SK-N-SH (cell line): ENCODE results near the gene HAPLN2. TPM values are rescaled to one million over a fixed set of nuclear protein-coding genes. Genes with fewer than 3 reads are reported as not detected.

Experiments
- CTCF ChIA-PET: fragments of 300-600, 350-600 bp; formaldehyde crosslinking; extraction: SDS; loops from one replicate; lab custom pipeline; 2021; lab: Yijun Ruan, JAX
- POLR2A ChIA-PET: fragments of 350-600 bp; sonication (Branson Sonifier 250); formaldehyde crosslinking; extraction: SDS; loops from one replicate; lab custom pipeline; 2020; ENCODE audit warnings: antibody characterized with exemption, inconsistent platforms; lab: Yijun Ruan, JAX
- DNase-seq: peaks from one replicate; pipeline ENCODE4 v3.0.0; 2012
- H2AFZ ChIP-seq: fragments of 200-600 bp; sonication (generic); 2 replicates; pipeline ENCODE4 v1.8.1; 2016; ENCODE audit warnings: antibody characterized with exemption, mild to moderate bottlenecking, low read depth
- H3F3A ChIP-seq: fragments of 200-600 bp; sonication (generic); replicated peaks from 2 replicates; pipeline ENCODE3; 2016; ENCODE audit warnings: antibody characterized with exemption, mild to moderate bottlenecking; ENCODE audit not compliant: insufficient read depth
- H3K27ac ChIP-seq, 2 experiments: fragments of 200-500 bp in 1 of 2; fragments of 200-600 bp in 1 of 2; sonication (Bioruptor generic) in 1 of 2; sonication (generic), shearing (Covaris generic) in 1 of 2; 2 replicates each; pipeline versions ENCODE4 v1.5.1 to v1.6.1; 2014 to 2016; ENCODE audit warnings: low read depth in 2 of 2, inconsistent platforms in 1 of 2, low read length in 1 of 2, mild to moderate bottlenecking in 1 of 2, mixed read lengths in 1 of 2
- H3K27me3 ChIP-seq: fragments of 200-600 bp; sonication (generic), shearing (Covaris generic); 2 replicates; pipeline ENCODE4 v1.6.1; 2016; ENCODE audit warnings: mixed run types; ENCODE audit not compliant: insufficient read depth
- H3K36me3 ChIP-seq, 2 experiments: fragments of 200-500 bp in 1 of 2; fragments of 200-600 bp in 1 of 2; sonication (Bioruptor generic) in 1 of 2; sonication (generic) in 1 of 2; replicated peaks in 1 of 2; 2 replicates each; pipeline versions ENCODE3 to v1.5.1; 2014 to 2016; ENCODE audit warnings: low read length in 1 of 2, mild to moderate bottlenecking in 1 of 2; ENCODE audit not compliant: insufficient read depth in 2 of 2, control insufficient read depth in 1 of 2
- H3K4me1 ChIP-seq, 2 experiments: fragments of 200-500 bp in 1 of 2; fragments of 200-600 bp in 1 of 2; sonication (Bioruptor generic) in 1 of 2; sonication (generic), shearing (Covaris generic) in 1 of 2; 2 replicates each; pipeline versions ENCODE4 v1.5.1 to v1.6.1; 2014 to 2016; ENCODE audit warnings: low read depth in 1 of 2, low read length in 1 of 2, mixed run types in 1 of 2; ENCODE audit not compliant: insufficient read depth in 2 of 2, control insufficient read depth in 1 of 2
- H3K4me2 ChIP-seq: fragments of 200-600 bp; sonication (generic), shearing (Covaris generic); 2 replicates; pipeline ENCODE4 v1.6.1; 2017; ENCODE audit warnings: mixed run types
- H3K4me3 ChIP-seq, 2 experiments: fragments of 200-500 bp in 1 of 2; fragments of 200-600 bp in 1 of 2; sonication (Bioruptor generic) in 1 of 2; sonication (generic), shearing (Covaris generic) in 1 of 2; 2 replicates each; pipeline versions ENCODE4 v1.5.1 to v1.8.1; 2014 to 2016; ENCODE audit warnings: low read depth in 2 of 2, inconsistent platforms in 1 of 2, low read length in 1 of 2, mild to moderate bottlenecking in 1 of 2, mixed read lengths in 1 of 2, moderate library complexity in 1 of 2
- H3K79me2 ChIP-seq: fragments of 200-600 bp; sonication (generic); 2 replicates; pipeline ENCODE4 v1.8.1; 2017; ENCODE audit warnings: mild to moderate bottlenecking; ENCODE audit not compliant: insufficient read depth
- H3K9ac ChIP-seq: fragments of 200-600 bp; sonication (generic); 2 replicates; pipeline ENCODE4 v1.6.1; 2017; ENCODE audit warnings: mixed run types
- H3K9me2 ChIP-seq: fragments of 200-600 bp; sonication (generic); 2 replicates; pipeline ENCODE4 v1.6.1; 2017; ENCODE audit warnings: mixed run types
- H3K9me3 ChIP-seq: fragments of 200-600 bp; sonication (generic); 2 replicates; pipeline ENCODE4 v1.6.1; 2017; ENCODE audit warnings: mixed run types, mild to moderate bottlenecking, moderate library complexity
- H4K20me1 ChIP-seq: fragments of 200-600 bp; sonication (generic); 2 replicates; pipeline ENCODE4 v1.6.1; 2017; ENCODE audit warnings: mild to moderate bottlenecking, mixed run types; ENCODE audit not compliant: insufficient read depth
- CHD2 ChIP-seq: fragments of 150-350 bp; IDR thresholded peaks from 2 replicates; pipeline ENCODE4 v1.6.1; 2018; ENCODE audit warnings: low read length; ENCODE audit not compliant: partially characterized antibody
- FOXJ3 ChIP-seq: sonication (generic); formaldehyde crosslinking; IDR thresholded peaks from 2 replicates; pipeline ENCODE4 v1.5.1; 2020; ENCODE audit warnings: mild to moderate bottlenecking, missing genetic modification reagents
- FOXM1 ChIP-seq: IDR thresholded peaks from 2 replicates; pipeline ENCODE4 v1.4.0; 2012; ENCODE audit warnings: low read depth, mild to moderate bottlenecking
- GABPA ChIP-seq: IDR thresholded peaks from 2 replicates; pipeline ENCODE4 v1.4.0; 2012; ENCODE audit warnings: low read depth, mild to moderate bottlenecking
- GATA2 ChIP-seq: sonication (generic); formaldehyde crosslinking; IDR thresholded peaks from 2 replicates; pipeline ENCODE4 v1.5.0; 2020; ENCODE audit warnings: mild to moderate bottlenecking, missing genetic modification reagents
- JUND ChIP-seq: IDR thresholded peaks from 2 replicates; pipeline ENCODE4 v1.4.0; 2012
- MEF2A ChIP-seq: IDR thresholded peaks from 2 replicates; pipeline ENCODE4 v1.4.0; 2012; ENCODE audit warnings: low read depth, borderline replicate concordance
- MXI1 ChIP-seq: IDR thresholded peaks from 2 replicates; pipeline ENCODE4 v1.6.1; 2012; ENCODE audit warnings: mild to moderate bottlenecking, low read depth, low read length, improper control_type of control experiment
- POLR2AphosphoS5 ChIP-seq: IDR thresholded peaks from 2 replicates; pipeline ENCODE4 v1.6.1; 2012; ENCODE audit warnings: low read depth, low read length
- RXRA ChIP-seq: IDR thresholded peaks from 2 replicates; pipeline ENCODE4 v1.4.0; 2012; ENCODE audit warnings: low read depth, mild to moderate bottlenecking, borderline replicate concordance
- WGBS: methylation state at CpG from one replicate; pipeline ENCODE4 v1.1.6; 2017; ENCODE audit warnings: low lambda C conversion rate; 5-methylcytosine and 5-hydroxymethylcytosine counted together
- polyA plus RNA-seq, 3 experiments: library from polyadenylated mRNA; depleted of rRNA; stranded (reverse); fragments of >200 nt; gene quantifications; 2 replicates each; pipeline ENCODE4 v1.2.3, GENCODE V29; 2012
- TF ChIP-seq, protein P1 (sequence below): fragments of 150-350 bp; IDR thresholded peaks from 2 replicates; pipeline ENCODE4 v1.6.1; 2017; ENCODE audit warnings: antibody characterized with exemption, low read length, low read depth, borderline replicate concordance
- TF ChIP-seq, protein P2 (sequence below): IDR thresholded peaks from 2 replicates; pipeline ENCODE4 v1.4.0; 2012; ENCODE audit warnings: low read depth, borderline replicate concordance
- TF ChIP-seq, protein P3 (sequence below): fragments of 200-600 bp; sonication (generic); IDR thresholded peaks from 2 replicates; pipeline ENCODE4 v1.6.1; 2017; ENCODE audit warnings: antibody characterized with exemption, mild to moderate bottlenecking, moderate library complexity
- TF ChIP-seq, protein P4 (sequence below): IDR thresholded peaks from 2 replicates; pipeline ENCODE4 v1.6.1; 2012; ENCODE audit warnings: mild to moderate bottlenecking, low read depth, low read length, moderate library complexity

Gene HAPLN2
- polyA plus RNA-seq, 1 of the 3 experiments (the other 2 are of a cell fraction), result 0.20 TPM

DNA sequence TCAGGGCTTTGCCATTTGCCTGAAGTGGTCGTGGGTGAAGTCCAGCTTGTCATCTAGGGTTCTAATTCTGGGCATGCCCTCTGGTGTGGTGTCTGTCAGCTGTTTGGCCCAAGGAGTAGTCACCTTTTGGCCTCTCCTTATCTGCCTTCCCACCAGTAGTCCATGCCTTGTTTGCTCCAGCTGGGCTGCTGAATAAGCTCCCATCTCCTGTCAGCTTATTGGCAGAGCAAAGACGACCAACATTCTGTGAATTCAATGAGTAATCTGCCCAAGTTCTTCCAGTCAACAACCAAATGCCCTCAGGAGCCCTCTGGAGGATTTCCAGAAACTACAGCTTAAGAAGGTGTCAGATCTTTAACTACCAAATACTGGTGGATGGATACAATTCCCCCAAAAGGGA lies 29.7 kb downstream of the HAPLN2 start:
- Histone ChIP-seq H3K79me2 (no peaks in the 10 kb centered on the region), H3F3A (no peaks in the 10 kb centered on the region), H3K4me1 (no peaks in the 10 kb centered on the region; a peak in 1 of 4 replicates), H4K20me1 (peaks cover 5% of the 10 kb centered on the region; the same call in 1 of the 2 replicates), H3K4me3 (no peak overlapping the region), H3K9ac (no peak overlapping the region), H3K27me3 (no peaks in the 10 kb centered on the region), H3K9me2 (no peaks in the 10 kb centered on the region), H3K27ac (no peak overlapping the region), H3K4me2 (no peak overlapping the region), H2AFZ (no peak overlapping the region), H3K36me3 (no peaks in the 10 kb centered on the region), H3K9me3 (no peaks in the 10 kb centered on the region)
- TF ChIP-seq FOXM1, result no peak
- TF ChIP-seq GATA2 (CRISPR knock-in tag), result no peak
- no peak for TF ChIP-seq GABPA
- TF ChIP-seq, protein P1, sequence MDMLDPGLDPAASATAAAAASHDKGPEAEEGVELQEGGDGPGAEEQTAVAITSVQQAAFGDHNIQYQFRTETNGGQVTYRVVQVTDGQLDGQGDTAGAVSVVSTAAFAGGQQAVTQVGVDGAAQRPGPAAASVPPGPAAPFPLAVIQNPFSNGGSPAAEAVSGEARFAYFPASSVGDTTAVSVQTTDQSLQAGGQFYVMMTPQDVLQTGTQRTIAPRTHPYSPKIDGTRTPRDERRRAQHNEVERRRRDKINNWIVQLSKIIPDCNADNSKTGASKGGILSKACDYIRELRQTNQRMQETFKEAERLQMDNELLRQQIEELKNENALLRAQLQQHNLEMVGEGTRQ, result no peak
- TF ChIP-seq FOXJ3 (CRISPR knock-in tag), result no peak
- TF ChIP-seq, protein P2, sequence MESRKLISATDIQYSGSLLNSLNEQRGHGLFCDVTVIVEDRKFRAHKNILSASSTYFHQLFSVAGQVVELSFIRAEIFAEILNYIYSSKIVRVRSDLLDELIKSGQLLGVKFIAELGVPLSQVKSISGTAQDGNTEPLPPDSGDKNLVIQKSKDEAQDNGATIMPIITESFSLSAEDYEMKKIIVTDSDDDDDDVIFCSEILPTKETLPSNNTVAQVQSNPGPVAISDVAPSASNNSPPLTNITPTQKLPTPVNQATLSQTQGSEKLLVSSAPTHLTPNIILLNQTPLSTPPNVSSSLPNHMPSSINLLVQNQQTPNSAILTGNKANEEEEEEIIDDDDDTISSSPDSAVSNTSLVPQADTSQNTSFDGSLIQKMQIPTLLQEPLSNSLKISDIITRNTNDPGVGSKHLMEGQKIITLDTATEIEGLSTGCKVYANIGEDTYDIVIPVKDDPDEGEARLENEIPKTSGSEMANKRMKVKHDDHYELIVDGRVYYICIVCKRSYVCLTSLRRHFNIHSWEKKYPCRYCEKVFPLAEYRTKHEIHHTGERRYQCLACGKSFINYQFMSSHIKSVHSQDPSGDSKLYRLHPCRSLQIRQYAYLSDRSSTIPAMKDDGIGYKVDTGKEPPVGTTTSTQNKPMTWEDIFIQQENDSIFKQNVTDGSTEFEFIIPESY, result no peak
- TF ChIP-seq MEF2A, result no peak
- TF ChIP-seq, protein P3, sequence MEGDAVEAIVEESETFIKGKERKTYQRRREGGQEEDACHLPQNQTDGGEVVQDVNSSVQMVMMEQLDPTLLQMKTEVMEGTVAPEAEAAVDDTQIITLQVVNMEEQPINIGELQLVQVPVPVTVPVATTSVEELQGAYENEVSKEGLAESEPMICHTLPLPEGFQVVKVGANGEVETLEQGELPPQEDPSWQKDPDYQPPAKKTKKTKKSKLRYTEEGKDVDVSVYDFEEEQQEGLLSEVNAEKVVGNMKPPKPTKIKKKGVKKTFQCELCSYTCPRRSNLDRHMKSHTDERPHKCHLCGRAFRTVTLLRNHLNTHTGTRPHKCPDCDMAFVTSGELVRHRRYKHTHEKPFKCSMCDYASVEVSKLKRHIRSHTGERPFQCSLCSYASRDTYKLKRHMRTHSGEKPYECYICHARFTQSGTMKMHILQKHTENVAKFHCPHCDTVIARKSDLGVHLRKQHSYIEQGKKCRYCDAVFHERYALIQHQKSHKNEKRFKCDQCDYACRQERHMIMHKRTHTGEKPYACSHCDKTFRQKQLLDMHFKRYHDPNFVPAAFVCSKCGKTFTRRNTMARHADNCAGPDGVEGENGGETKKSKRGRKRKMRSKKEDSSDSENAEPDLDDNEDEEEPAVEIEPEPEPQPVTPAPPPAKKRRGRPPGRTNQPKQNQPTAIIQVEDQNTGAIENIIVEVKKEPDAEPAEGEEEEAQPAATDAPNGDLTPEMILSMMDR, result no peak
- POLR2A ChIA-PET, result interaction anchor here (0.6 to 1.3 kb wide), 2 partner anchors 25 to 199 kb away, joined by 3 read pairs; no protein-coding TSS in a partner anchor
- CTCF ChIA-PET, result interaction anchor here (0.7 to 17.8 kb wide), 10 partner anchors 10 to 149 kb away, joined by 3 to 252 read pairs (median 10); partner anchors contain the start of genes HAPLN2 and NES
- DNase-seq, result no peak
- WGBS, result 44% methylated on average over 2 of the region's 2 CpGs

DNA sequence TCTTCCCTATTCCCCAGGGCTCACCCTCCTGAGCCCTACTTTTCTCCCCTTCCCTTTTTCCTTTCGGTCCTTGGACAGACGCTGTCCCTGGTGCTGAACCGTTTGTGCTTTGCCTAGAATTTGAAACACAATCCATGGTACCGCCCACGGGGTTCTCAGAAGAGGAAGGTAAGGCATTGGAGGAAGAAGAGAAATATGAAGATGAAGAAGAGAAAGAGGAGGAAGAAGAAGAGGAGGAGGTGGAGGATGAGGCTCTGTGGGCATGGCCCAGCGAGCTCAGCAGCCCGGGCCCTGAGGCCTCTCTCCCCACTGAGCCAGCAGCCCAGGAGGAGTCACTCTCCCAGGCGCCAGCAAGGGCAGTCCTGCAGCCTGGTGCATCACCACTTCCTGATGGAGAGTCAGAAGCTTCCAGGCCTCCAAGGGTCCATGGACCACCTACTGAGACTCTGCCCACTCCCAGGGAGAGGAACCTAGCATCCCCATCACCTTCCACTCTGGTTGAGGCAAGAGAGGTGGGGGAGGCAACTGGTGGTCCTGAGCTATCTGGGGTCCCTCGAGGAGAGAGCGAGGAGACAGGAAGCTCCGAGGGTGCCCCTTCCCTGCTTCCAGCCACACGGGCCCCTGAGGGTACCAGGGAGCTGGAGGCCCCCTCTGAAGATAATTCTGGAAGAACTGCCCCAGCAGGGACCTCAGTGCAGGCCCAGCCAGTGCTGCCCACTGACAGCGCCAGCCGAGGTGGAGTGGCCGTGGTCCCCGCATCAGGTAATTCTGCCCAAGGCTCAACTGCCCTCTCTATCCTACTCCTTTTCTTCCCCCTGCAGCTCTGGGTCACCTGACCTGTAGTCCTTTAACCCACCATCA lies 33.1 kb downstream of the HAPLN2 start:
- no peak for DNase-seq
- 79% methylated on average over 15 of the region's 16 CpGs for WGBS
- CTCF ChIA-PET, result interaction anchor here (1.2 to 6.9 kb wide), 5 partner anchors 20 to 37 kb away, joined by 4 to 145 read pairs (median 8); partner anchors contain the start of gene NES

More for the DNA sequence above, 33.1 kb downstream of the HAPLN2 start:
- H3K9me2 ChIP-seq, result no peaks in the 10 kb centered on the region
- H3K9ac ChIP-seq, result no peak overlapping the region
- H3K4me3 ChIP-seq, result no peak overlapping the region
- POLR2A ChIA-PET, result interaction anchor here (0.6 kb wide), 1 partner anchor 120 kb away, joined by 3 read pairs; no protein-coding TSS in a partner anchor
- H3K27me3 ChIP-seq, result no peaks in the 10 kb centered on the region
- no peaks in the 10 kb centered on the region for H3K79me2 ChIP-seq
- peaks cover 0 to 16% of the 10 kb centered on the region in 2 experiments; a peak in 1 of 4 replicates for H3K4me1 ChIP-seq
- H3K36me3 ChIP-seq, result no peaks in the 10 kb centered on the region
- no peaks in the 10 kb centered on the region for H3F3A ChIP-seq
- H2AFZ ChIP-seq, result no peak overlapping the region
- H3K9me3 ChIP-seq, result no peaks in the 10 kb centered on the region
- no peak overlapping the region for H3K4me2 ChIP-seq
- H3K27ac ChIP-seq, result no peak overlapping the region
- TF ChIP-seq CHD2 (no peak), MXI1 (no peak), RXRA (no peak), POLR2AphosphoS5 (no peak), JUND (no peak)
- TF ChIP-seq, protein P4, sequence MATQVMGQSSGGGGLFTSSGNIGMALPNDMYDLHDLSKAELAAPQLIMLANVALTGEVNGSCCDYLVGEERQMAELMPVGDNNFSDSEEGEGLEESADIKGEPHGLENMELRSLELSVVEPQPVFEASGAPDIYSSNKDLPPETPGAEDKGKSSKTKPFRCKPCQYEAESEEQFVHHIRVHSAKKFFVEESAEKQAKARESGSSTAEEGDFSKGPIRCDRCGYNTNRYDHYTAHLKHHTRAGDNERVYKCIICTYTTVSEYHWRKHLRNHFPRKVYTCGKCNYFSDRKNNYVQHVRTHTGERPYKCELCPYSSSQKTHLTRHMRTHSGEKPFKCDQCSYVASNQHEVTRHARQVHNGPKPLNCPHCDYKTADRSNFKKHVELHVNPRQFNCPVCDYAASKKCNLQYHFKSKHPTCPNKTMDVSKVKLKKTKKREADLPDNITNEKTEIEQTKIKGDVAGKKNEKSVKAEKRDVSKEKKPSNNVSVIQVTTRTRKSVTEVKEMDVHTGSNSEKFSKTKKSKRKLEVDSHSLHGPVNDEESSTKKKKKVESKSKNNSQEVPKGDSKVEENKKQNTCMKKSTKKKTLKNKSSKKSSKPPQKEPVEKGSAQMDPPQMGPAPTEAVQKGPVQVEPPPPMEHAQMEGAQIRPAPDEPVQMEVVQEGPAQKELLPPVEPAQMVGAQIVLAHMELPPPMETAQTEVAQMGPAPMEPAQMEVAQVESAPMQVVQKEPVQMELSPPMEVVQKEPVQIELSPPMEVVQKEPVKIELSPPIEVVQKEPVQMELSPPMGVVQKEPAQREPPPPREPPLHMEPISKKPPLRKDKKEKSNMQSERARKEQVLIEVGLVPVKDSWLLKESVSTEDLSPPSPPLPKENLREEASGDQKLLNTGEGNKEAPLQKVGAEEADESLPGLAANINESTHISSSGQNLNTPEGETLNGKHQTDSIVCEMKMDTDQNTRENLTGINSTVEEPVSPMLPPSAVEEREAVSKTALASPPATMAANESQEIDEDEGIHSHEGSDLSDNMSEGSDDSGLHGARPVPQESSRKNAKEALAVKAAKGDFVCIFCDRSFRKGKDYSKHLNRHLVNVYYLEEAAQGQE, result peak; percentile 98
- H4K20me1 ChIP-seq, result peaks cover 8% of the 10 kb centered on the region
